Caco-2 (cell line): ENCODE measurements around the gene PRDM13. TPM values are rescaled to one million over a fixed set of nuclear protein-coding genes. Genes with fewer than 3 reads are reported as not detected.
"Not testable (repeated sequence)": the region's sequence is repeated elsewhere in the genome, so short reads cannot be mapped to it uniquely, and the experiment has no call there.

ENCODE experiments used
- BruUV-seq: library from RNA; stranded (reverse); fragments of 400-500 nt; replicated peaks from 2 replicates; lab custom pipeline; 2021; lab: Mats Ljungman, UMichigan
- CTCF ChIA-PET: fragments of 300-600 bp; sonication (Branson Sonifier 250); formaldehyde crosslinking; loops from one replicate; lab custom pipeline; 2022; ENCODE audit warnings: antibody characterized with exemption; lab: Charles Lee
- POLR2A ChIA-PET: fragments of 300-600 bp; sonication (Branson Sonifier 250); formaldehyde crosslinking; loops from one replicate; lab custom pipeline; 2022; ENCODE audit warnings: antibody characterized with exemption; lab: Charles Lee
- DNase-seq, 2 experiments: peaks; one replicate each; pipeline versions ENCODE4 v3.0.0 to v3.0.0-alpha.2; 2020 to 2022
- H3K27me3 ChIP-seq: replicated peaks from 2 replicates; pipeline ENCODE4 v1.6.0; 2011; ENCODE audit warnings: low read length; ENCODE audit not compliant: control insufficient read depth, insufficient read depth
- H3K36me3 ChIP-seq: 2 replicates; pipeline ENCODE4 v1.5.1; 2011; ENCODE audit warnings: low read length; ENCODE audit not compliant: control insufficient read depth, insufficient read depth
- H3K4me1 ChIP-seq: fragments of 250-450 bp; sonication (Bioruptor Pico); 2 replicates; pipeline ENCODE4 v1.5.1; 2020; ENCODE audit warnings: mild to moderate bottlenecking
- H3K4me3 ChIP-seq: 2 replicates; pipeline ENCODE4 v1.5.1; 2011; ENCODE audit warnings: low read depth, mild to moderate bottlenecking, control low read depth, low read length
- H3K9me3 ChIP-seq: fragments of 250-450 bp; sonication (Bioruptor Pico); 2 replicates; pipeline ENCODE4 v1.5.1; 2020; ENCODE audit warnings: mild to moderate bottlenecking, moderate library complexity
- H3K27ac Mint-ChIP-seq: one replicate; pipeline ENCODE4 v1.8.0; 2022; ENCODE audit warnings: mixed read lengths; ENCODE audit not compliant: unreplicated experiment
- H3K27me3 Mint-ChIP-seq: one replicate; pipeline ENCODE4 v1.8.0; 2022; ENCODE audit warnings: mixed read lengths; ENCODE audit not compliant: insufficient read depth, unreplicated experiment
- H3K36me3 Mint-ChIP-seq: one replicate; pipeline ENCODE4 v1.8.0; 2022; ENCODE audit warnings: mild to moderate bottlenecking, mixed read lengths; ENCODE audit not compliant: insufficient read depth, unreplicated experiment
- H3K4me1 Mint-ChIP-seq: one replicate; pipeline ENCODE4 v1.8.0; 2022; ENCODE audit warnings: low read depth, mixed read lengths; ENCODE audit not compliant: unreplicated experiment
- H3K4me3 Mint-ChIP-seq: one replicate; pipeline ENCODE4 v1.8.0; 2022; ENCODE audit warnings: mild to moderate bottlenecking, moderate library complexity, mixed read lengths; ENCODE audit not compliant: unreplicated experiment
- H3K9me3 Mint-ChIP-seq: one replicate; pipeline ENCODE4 v1.8.0; 2022; ENCODE audit warnings: mixed read lengths; ENCODE audit not compliant: unreplicated experiment
- intact Hi-C: fragments of 100-400 bp; cut with micrococcal nuclease; formaldehyde crosslinking; loops from one replicate; pipeline ENCODE4 v1.10.0; 2022; ENCODE audit not compliant: unreplicated experiment
- total RNA-seq: library from RNA; stranded (reverse); gene quantifications from 2 replicates; pipeline ENCODE4 v1.2.3, GENCODE V29; 2022
- TF ChIP-seq, protein P1 (sequence below), 2 experiments: fragments of 200-600 bp in 1 of 2; IDR thresholded peaks; 1 replicate in 1 of 2; 2 replicates in 1 of 2; pipeline versions ENCODE4 v1.5.1 to v1.8.0; 2011 to 2022; ENCODE audit warnings: antibody characterized with exemption in 1 of 2, control low read depth in 1 of 2, inconsistent platforms in 1 of 2, low read depth in 1 of 2, low read length in 1 of 2, mild to moderate bottlenecking in 1 of 2, moderate library complexity in 1 of 2; ENCODE audit not compliant: insufficient read depth in 1 of 2, severe bottlenecking in 1 of 2, unreplicated experiment in 1 of 2

The PRDM13 gene
- total RNA-seq, 1 experiment from 2014 or later: 0.41 TPM

DNA sequence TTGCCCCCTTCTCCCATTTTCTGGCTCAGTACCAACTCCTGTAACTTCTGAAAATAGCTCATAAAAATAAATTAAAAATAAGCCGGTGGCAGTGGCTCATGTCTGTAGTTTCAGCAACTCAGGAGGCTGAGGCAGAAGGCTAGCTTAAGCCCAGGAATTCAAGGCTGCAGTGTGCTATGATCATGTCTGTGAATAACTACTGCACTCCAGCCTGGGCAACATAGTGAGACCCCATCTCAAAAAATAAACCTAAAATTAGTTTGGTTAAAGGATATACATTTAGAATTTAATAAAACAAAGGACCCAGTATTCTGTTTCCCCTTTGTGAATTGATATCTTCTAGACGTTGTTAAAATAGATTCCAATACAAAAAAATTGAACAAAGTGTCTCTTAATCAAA, 10.5 kb downstream of the PRDM13 start:
- H3K4me3 Mint-ChIP-seq: no peak overlapping the region
- H3K4me1 ChIP-seq: no peaks in the 10 kb centered on the region
- H3K27me3 ChIP-seq: peaks cover 2% of the 10 kb centered on the region; the same call in 1 of the 2 replicates
- no peak overlapping the region for H3K27ac Mint-ChIP-seq
- no TSS peak for BruUV-seq
- H3K36me3 Mint-ChIP-seq: no peaks in the 10 kb centered on the region
- ChIA-PET POLR2A (no interaction called here), CTCF (no interaction called here)
- no peaks in the 10 kb centered on the region for H3K9me3 ChIP-seq
- no peak overlapping the region for H3K4me3 ChIP-seq
- no peak for DNase-seq
- intact Hi-C loops: no loop called here
- TF ChIP-seq, protein P1, sequence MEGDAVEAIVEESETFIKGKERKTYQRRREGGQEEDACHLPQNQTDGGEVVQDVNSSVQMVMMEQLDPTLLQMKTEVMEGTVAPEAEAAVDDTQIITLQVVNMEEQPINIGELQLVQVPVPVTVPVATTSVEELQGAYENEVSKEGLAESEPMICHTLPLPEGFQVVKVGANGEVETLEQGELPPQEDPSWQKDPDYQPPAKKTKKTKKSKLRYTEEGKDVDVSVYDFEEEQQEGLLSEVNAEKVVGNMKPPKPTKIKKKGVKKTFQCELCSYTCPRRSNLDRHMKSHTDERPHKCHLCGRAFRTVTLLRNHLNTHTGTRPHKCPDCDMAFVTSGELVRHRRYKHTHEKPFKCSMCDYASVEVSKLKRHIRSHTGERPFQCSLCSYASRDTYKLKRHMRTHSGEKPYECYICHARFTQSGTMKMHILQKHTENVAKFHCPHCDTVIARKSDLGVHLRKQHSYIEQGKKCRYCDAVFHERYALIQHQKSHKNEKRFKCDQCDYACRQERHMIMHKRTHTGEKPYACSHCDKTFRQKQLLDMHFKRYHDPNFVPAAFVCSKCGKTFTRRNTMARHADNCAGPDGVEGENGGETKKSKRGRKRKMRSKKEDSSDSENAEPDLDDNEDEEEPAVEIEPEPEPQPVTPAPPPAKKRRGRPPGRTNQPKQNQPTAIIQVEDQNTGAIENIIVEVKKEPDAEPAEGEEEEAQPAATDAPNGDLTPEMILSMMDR (IDR thresholded peaks at IDR 0.05; ENCODE audit: insufficient read depth in 1 of 2, low read depth in 1 of 2, low read length in 1 of 2, severe bottlenecking in 1 of 2, unreplicated experiment in 1 of 2): no peak
- no peaks in the 10 kb centered on the region for H3K9me3 Mint-ChIP-seq
- no peaks in the 10 kb centered on the region for H3K36me3 ChIP-seq
- peaks cover 12% of the 10 kb centered on the region for H3K27me3 Mint-ChIP-seq
- H3K4me1 Mint-ChIP-seq: no peaks in the 10 kb centered on the region

DNA sequence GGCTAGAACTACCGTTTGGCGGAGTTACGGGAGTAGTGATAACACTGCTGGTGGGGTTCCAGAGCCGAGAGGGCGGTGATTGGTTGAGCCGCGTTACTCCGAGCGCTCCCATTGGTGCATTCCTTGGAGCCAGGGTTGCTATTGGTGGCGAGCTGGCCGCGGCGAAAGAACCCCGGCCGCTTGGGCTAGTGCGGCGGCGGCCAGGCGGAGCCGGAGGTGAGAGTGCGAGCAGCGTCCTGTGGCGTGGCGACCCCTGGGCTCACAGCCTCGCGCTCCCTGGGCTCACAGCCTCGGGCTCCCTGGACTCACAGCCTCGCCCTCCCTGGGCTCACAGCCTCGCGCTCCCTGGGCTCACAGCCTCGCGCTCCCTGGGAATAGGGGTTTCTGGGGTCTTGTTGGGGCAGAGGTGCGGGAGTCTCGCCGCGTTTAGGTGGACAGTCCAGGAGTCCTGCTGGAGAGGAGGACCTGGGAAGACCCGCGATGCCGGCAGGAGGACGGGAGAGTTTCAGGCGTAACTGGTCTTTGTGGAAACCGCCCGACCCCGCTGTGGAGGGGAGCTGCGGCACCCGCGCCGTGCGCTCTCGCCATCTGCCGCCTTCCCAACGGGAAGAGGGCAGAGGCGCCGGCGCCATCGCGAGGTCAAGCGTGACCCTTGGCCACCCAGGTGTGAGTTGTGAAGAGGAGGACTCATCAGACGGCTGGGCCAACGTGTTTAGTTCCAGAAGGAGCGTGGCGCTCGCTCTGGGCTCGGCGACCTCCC, 12.2 kb downstream of the PRDM13 start:
- CTCF ChIA-PET: no interaction called here
- H3K4me3 ChIP-seq: no peak overlapping the region
- Mint-ChIP-seq H3K4me1 (no peaks in the 10 kb centered on the region), H3K4me3 (no peak overlapping the region), H3K9me3 (no peaks in the 10 kb centered on the region), H3K27ac (no peak overlapping the region), H3K27me3 (peaks cover 22% of the 10 kb centered on the region), H3K36me3 (no peaks in the 10 kb centered on the region)
- H3K27me3 ChIP-seq: peaks cover 2% of the 10 kb centered on the region; the same call in 1 of the 2 replicates
- H3K4me1 ChIP-seq: no peaks in the 10 kb centered on the region
- no TSS peak for BruUV-seq
- TF ChIP-seq, protein P1 (IDR thresholded peaks at IDR 0.05; ENCODE audit: insufficient read depth in 1 of 2, low read depth in 1 of 2, low read length in 1 of 2, severe bottlenecking in 1 of 2, unreplicated experiment in 1 of 2): no peak
- intact Hi-C loops: no loop called here
- POLR2A ChIA-PET: no interaction called here
- no peaks in the 10 kb centered on the region for H3K9me3 ChIP-seq
- no peaks in the 10 kb centered on the region for H3K36me3 ChIP-seq
- no peak for DNase-seq

DNA sequence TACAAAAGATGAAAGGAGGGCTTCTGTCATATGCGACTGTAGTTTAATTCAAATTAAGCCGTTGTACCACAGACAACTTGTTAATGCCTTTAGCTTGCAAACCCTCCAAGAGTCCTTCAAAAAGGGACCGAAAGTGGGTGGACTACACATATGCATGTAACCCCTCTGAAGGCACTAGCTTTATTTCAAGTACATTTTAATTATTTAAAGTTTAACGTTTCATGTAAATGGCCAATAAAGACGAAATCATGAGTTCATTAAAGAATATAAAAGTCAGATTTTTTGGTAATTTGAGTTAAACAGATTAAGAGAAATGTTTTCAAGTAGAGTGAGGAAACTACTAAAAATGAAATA, 12.8 kb downstream of the PRDM13 start:
- DNase-seq: no peak
- intact Hi-C loops: no loop called here
- H3K4me3 Mint-ChIP-seq: no peak overlapping the region

DNA sequence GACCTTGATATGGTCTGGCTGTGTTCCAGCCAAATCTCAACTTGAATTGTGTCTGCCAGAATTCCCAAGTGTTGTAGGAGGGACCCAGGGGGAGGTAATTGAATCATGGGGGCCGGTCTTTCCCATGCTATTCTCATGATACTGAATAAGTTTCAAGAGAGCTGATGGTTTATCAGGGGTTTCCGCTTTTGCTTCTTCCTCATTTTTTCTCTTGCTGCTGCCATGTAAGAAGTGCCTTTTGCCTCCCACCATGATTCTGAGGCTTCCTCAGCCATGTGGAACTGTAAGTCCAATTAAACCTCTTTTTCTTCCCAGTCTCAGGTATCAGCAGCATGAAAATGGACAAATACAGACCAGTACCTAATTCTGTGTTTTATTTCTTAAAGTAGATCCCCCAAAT, 15.4 kb downstream of the PRDM13 start:
- H3K9me3 Mint-ChIP-seq, H3K27ac Mint-ChIP-seq, H3K4me1 Mint-ChIP-seq, POLR2A ChIA-PET, H3K36me3 ChIP-seq, H3K4me3 Mint-ChIP-seq, DNase-seq, H3K9me3 ChIP-seq, H3K27me3 ChIP-seq, H3K36me3 Mint-ChIP-seq, BruUV-seq, H3K4me3 ChIP-seq, CTCF ChIA-PET, intact Hi-C loops, H3K4me1 ChIP-seq: not testable (repeated sequence)
- peaks cover 24% of the 10 kb centered on the region for H3K27me3 Mint-ChIP-seq

More for the DNA sequence above, 12.8 kb downstream of the PRDM13 start:
- Mint-ChIP-seq H3K9me3 (no peaks in the 10 kb centered on the region), H3K27me3 (peaks cover 26% of the 10 kb centered on the region), H3K4me1 (no peaks in the 10 kb centered on the region), H3K27ac (no peak overlapping the region), H3K36me3 (no peaks in the 10 kb centered on the region)
- BruUV-seq: no TSS peak
- ChIA-PET POLR2A (no interaction called here), CTCF (no interaction called here)
- TF ChIP-seq, protein P1 (IDR thresholded peaks at IDR 0.05; ENCODE audit: insufficient read depth in 1 of 2, low read depth in 1 of 2, low read length in 1 of 2, severe bottlenecking in 1 of 2, unreplicated experiment in 1 of 2): no peak
- no peaks in the 10 kb centered on the region for H3K27me3 ChIP-seq
- no peaks in the 10 kb centered on the region for H3K4me1 ChIP-seq
- no peak overlapping the region for H3K4me3 ChIP-seq
- H3K36me3 ChIP-seq: no peaks in the 10 kb centered on the region
- H3K9me3 ChIP-seq: no peaks in the 10 kb centered on the region
